Left lobe of liver (tissue), 2 donors: ENCODE data around the gene UBE2S. TPM values are rescaled to one million over a fixed set of nuclear protein-coding genes. Genes with fewer than 3 reads are reported as not detected.
"Not testable (repeated sequence)": the region's sequence is repeated elsewhere in the genome, so short reads cannot be mapped to it uniquely, and the experiment has no call there.

Source experiments
- ATAC-seq: fragments of 200-7000 bp; cut with Tn5 transposase; one replicate; pipeline ENCODE4 v1.9.1; 2020; ENCODE audit warnings: mild to moderate bottlenecking, moderate library complexity
- DNase-seq: peaks from one replicate; pipeline ENCODE4 v3.0.0-alpha.2; 2020; ENCODE audit warnings: low spot score
- total RNA-seq: library from RNA; stranded (reverse); gene quantifications from one replicate; pipeline ENCODE4 v1.2.1, GENCODE V29; 2021
- donor health status: DM: no; HTN: no; CAD: no; lungs with moderate emphysema.
- donor health status: DM: no; HTN: yes; CAD: no.

The UBE2S gene
- 5.6 TPM for total RNA-seq

GRCh38 chr19:55407550-55407799 is at the start of gene UBE2S:
Gene UBE2S (minus strand): TSS chr19:55407788. CDS start chr19:55407589, 199 bp downstream.
- ATAC-seq, DNase-seq: not testable (repeated sequence)

GRCh38 chr19:55456347-55456746 is 48.8 kb upstream of the UBE2S start:
- ATAC-seq (no peak), DNase-seq (peak; percentile 46)

GRCh38 chr19:55455576-55456235 is 48.1 kb upstream of the UBE2S start:
- ATAC-seq = no peak
- DNase-seq = no peak

DNA sequence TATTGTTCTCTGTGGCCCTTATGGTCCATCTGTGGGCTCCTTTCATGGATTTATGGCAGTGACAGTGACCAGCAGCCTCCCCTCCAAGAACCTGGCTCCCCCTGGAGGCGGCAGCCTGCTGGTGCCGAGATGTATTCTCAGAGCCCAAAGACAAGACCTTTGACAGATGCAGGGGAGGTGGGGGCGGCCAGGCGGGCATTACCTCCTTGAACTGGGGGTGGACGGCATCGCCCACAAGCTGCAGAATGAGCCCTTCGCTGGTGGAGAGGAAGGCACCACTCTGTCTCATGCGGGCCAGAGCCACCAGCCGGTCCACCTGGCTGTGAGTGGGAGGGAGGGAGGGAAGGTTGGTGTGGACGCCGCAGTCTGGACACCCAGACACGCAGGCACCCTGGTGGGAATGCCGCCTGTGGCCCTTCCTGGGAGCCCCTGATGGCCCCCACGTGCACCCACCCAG is 47.2 kb upstream of the UBE2S start:
- DNase-seq = no peak
- ATAC-seq = peak; percentile 24

GRCh38 chr19:55453511-55454260 is 46.1 kb upstream of the UBE2S start:
- ATAC-seq (peak; percentile 8), DNase-seq (no peak)

DNA sequence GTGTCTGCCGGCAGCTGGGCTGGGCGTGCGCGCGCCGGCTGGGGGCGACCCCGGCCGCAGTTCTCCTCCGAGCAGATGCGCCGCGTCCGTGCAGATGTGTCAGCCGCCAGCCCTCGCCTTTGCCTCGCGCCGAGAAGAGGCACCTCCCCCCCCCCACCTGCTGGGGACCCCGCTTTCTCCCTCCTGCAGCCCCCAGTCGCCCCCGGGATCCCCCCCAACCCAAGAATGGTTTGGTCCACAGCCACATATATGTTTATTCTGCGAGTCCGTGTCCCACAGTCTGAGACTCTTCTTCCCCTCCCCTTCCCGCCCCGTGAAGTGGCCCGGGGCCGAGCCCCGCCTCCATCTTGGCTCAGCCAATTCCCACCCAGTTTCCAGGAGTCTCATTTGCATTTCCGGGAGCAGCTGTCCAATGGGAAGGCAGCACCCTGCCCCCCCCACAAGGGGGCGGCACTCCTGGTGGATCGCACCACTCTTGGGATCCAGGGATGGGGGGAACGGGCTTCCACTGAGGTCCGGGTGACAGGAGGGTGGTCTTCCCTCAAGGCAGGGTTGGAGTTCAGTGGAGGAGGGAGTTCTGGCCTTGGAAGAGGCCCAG is 45.3 kb upstream of the UBE2S start:
- DNase-seq (peak; percentile 66), ATAC-seq (peak; percentile 74)

DNA sequence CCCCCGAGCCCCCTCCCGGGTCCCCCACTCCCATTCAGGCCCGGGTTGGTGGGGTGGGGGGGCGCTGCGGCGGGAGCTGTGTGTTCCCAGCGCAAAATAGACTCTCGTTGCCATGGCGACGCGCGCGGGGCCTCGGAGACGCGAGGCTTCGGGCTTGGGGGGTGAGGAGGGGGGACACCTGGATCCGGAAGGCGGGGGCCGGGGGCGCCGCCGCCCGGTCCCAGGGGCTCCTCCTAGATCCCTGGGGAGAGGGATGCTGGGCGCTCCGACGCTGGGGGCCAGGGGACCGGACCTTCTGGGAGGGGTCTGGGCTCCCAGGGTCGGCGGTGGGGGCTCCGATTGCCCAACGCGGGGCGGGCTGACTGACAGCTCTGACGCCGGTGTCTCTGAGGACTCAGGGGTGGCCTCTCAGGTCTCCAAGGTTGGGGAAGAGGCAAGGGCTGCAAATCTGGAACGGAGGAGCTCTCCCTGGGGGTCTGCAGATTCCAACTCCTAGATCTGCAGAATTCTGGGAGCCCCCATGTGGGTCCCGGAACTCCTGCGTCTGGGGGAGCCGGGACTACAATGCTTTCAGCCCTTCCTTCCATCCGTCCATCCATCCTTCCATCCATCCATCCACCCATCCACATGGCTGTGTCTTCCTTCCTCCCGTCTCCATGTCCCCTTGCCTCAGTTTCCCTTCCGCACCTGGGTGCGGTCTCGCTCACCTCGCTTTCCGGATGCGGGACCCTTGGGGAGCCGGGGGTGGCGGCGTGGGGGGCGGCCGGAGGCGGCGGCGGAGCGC is 44.6 kb upstream of the UBE2S start:
- no peak for DNase-seq

GRCh38 chr19:55451163-55451964 is 43.8 kb upstream of the UBE2S start:
- ATAC-seq (no peak), DNase-seq (no peak)

More for the DNA sequence above, 44.6 kb upstream of the UBE2S start:
- no peak for ATAC-seq

DNA sequence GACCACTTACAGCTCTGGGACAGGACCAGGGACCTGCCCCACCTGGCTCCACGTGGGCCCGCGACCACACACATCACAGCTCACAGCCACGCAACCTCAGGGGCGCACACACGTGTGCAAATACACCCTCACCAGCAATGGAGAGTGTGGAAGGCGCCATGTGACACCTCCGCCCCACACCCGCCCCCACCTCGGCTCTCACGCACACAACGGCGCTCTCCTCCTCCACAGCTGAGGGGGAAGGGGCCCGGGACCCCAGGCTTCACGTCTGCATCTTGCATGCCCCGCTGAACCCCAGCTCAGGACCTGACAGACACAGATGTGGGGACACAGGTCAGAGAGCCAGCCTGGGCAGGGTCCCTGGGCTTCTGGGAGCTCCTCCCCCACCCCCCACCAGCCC is 41.9 kb upstream of the UBE2S start:
- DNase-seq = no peak
- no peak for ATAC-seq

- not testable (repeated sequence) for DNase-seq, ATAC-seq
Observed at GRCh38 chr19:55448175-55448490, 40.5 kb upstream of the UBE2S start.

- DNase-seq = peak; percentile 46
- ATAC-seq = peak; percentile 59
Observed at GRCh38 chr19:55447421-55448174, 40.0 kb upstream of the UBE2S start.

- no peak for DNase-seq
- ATAC-seq = no peak
Observed at GRCh38 chr19:55446060-55446459, 38.5 kb upstream of the UBE2S start.

GRCh38 chr19:55444646-55445045 is 37.1 kb upstream of the UBE2S start:
- DNase-seq (no peak), ATAC-seq (no peak)

GRCh38 chr19:55443824-55444480 is 36.4 kb upstream of the UBE2S start:
- no peak for DNase-seq
- ATAC-seq = no peak

DNA sequence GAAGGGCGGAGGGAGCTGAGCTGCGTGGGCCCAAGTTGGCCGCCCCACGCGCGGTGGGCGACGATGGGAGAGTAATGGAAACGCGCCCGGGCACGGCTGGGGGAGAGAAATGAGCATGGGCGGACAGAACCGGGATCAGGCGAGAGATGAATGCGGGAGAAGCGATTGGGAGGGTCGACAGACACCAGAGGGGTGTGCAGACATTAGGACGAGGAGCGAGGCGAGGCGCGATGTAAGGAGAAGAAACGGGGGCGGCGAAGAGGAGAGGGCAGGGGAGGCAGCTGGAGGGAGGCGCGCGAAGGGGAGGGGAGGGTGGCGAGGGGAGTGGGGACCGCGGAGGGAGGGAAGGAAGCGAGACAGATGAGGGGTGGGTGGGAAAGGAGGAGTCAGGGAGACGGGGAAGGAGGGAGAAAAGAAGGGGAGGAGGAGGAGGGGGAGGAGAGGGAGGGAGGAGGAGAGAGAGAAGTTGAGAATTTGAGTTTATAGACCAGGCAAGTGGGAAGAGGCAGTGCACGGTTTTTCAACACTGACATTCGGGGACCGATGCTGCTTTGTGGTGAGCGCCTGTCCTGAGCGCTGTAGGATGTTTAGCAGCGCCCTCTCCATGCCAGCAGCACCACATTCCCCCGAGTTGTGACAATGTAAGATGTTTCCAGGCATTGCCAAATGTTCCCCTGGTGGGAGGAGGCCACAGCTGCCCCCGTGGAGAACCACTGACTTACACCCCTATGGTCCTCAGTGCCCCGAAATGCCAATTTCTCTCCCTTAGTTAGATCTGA is 35.6 kb upstream of the UBE2S start, which contains the start of gene SHISA7:
SHISA7 (minus strand) TSS at position 256 of the 779 bp plus-strand sequence. CDS start 437 bp downstream, outside the sequence.
- no peak for DNase-seq
- no peak for ATAC-seq

- no peak for DNase-seq
- peak; percentile 17 for ATAC-seq
Observed at GRCh38 chr19:55442372-55442961, 34.9 kb upstream of the UBE2S start.

DNA sequence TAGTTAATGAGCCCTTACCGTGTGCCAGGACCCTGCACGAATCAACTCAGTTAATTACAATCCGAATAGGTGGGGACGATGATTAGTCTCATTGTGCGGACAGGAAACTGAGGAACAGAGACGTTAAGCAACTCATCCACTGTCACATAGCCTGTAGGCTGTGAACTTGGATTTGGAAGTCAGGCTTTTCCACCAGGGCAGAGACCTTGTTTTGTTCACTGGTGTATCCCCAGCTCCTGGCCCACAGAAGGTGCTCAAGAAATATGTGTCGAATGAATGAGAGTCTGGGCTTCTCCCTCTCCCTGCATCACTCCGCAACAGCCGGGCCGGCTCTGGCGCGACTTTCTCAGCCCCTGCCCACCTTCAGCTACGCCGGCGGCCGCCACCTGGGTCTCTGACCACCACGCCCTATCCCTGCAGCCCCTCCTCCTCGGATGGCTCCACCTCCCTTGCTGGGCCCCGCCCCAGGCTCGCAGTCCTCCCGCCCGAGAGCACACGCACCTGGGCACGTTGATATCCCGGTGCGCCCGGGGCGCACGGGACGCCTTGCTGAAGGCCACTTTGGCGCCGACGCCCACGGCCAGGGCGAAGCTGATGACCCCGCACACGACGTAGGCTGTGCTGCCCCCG is 34.2 kb upstream of the UBE2S start:
- DNase-seq = no peak
- ATAC-seq = no peak

GRCh38 chr19:55441319-55441691 is 33.7 kb upstream of the UBE2S start:
- no peak for DNase-seq
- ATAC-seq = no peak
